HL-60 (cell line): Measurements from ENCODE around the gene IPP.

Source experiments
- CTCF ChIP-seq: IDR thresholded peaks from one replicate; pipeline ENCODE4 v1.5.1; 2011; ENCODE audit warnings: low read length, control low read depth, inconsistent platforms; ENCODE audit not compliant: insufficient read depth
- GABPA ChIP-seq: IDR thresholded peaks from 2 replicates; pipeline ENCODE4 v1.6.1; 2012; ENCODE audit warnings: low read depth
- POLR2AphosphoS5 ChIP-seq: IDR thresholded peaks from 2 replicates; pipeline ENCODE4 v1.6.1; 2012; ENCODE audit warnings: low read depth
- REST ChIP-seq: IDR thresholded peaks from 2 replicates; pipeline ENCODE4 v1.6.1; 2012; ENCODE audit warnings: low read depth; ENCODE audit not compliant: insufficient replicate concordance
- SPI1 ChIP-seq: IDR thresholded peaks from 2 replicates; pipeline ENCODE4 v1.6.1; 2012; ENCODE audit warnings: low read depth, mild to moderate bottlenecking, borderline replicate concordance

GRCh38 chr1:45722809-45723208 lies 27.6 kb downstream of the IPP start:
- TF ChIP-seq GABPA (no peak), CTCF (no peak), REST (no peak), POLR2AphosphoS5 (no peak), SPI1 (peak; percentile 69; the same call in 1 of the 2 replicates)
